Naive thymus-derived CD4-positive, alpha-beta T cell (primary cell): ENCODE measurements around the gene PRDM1. TPM values are rescaled to one million over a fixed set of nuclear protein-coding genes. Genes with fewer than 3 reads are reported as not detected.
"Not testable (repeated sequence)": the region's sequence is repeated elsewhere in the genome, so short reads cannot be mapped to it uniquely, and the experiment has no call there.

ENCODE experiments used
- ATAC-seq: fragments of 150-1000 bp; cut with Tn5 transposase; 2 replicates; pipeline ENCODE4 v1.10.0; 2021; ENCODE audit warnings: mild to moderate bottlenecking, moderate library complexity
- CTCF ChIA-PET: fragments of 350-600 bp; sonication (Branson Sonifier 250); formaldehyde crosslinking; loops from one replicate; lab custom pipeline; 2021; ENCODE audit warnings: antibody characterized with exemption; lab: Charles Lee
- POLR2A ChIA-PET: fragments of 350-600 bp; sonication (Branson Sonifier 250); formaldehyde crosslinking; loops from one replicate; lab custom pipeline; 2021; ENCODE audit warnings: antibody characterized with exemption, inconsistent platforms; lab: Charles Lee
- DNase-seq, 9 donors: peaks; one replicate each; pipeline versions ENCODE4 v3.0.0 to v3.0.0-alpha.2; 2020 to 2022; ENCODE audit warnings: mixed read lengths in 1 of 9
- H3K27ac ChIP-seq: one replicate; pipeline ENCODE4 v1.7.0; 2013; ENCODE audit warnings: mild to moderate bottlenecking, low read depth, low read length, moderate library complexity
- H3K27me3 ChIP-seq, 2 donors: one replicate each; pipeline ENCODE4 v1.7.0; 2013; ENCODE audit warnings: low read length in 2 of 2, mild to moderate bottlenecking in 2 of 2, moderate library complexity in 2 of 2; ENCODE audit not compliant: control insufficient read depth in 2 of 2, insufficient read depth in 2 of 2
- H3K36me3 ChIP-seq, 3 experiments: 1 replicate in 2 of 3; 2 replicates in 1 of 3; pipeline ENCODE4 v1.7.0; 2013; ENCODE audit warnings: low read length in 3 of 3, mild to moderate bottlenecking in 3 of 3, moderate library complexity in 1 of 3; ENCODE audit not compliant: insufficient read depth in 3 of 3, control insufficient read depth in 2 of 3
- H3K4me1 ChIP-seq, 2 donors: one replicate each; pipeline ENCODE4 v1.7.0; 2013; ENCODE audit warnings: low read length in 2 of 2, mild to moderate bottlenecking in 2 of 2, moderate library complexity in 1 of 2; ENCODE audit not compliant: control insufficient read depth in 2 of 2, insufficient read depth in 2 of 2
- H3K4me3 ChIP-seq: 2 replicates; pipeline ENCODE4 v1.7.0; 2013; ENCODE audit warnings: mild to moderate bottlenecking, low read length
- H3K9me3 ChIP-seq, 3 experiments: 1 replicate in 2 of 3; 2 replicates in 1 of 3; pipeline ENCODE4 v1.7.0; 2013; ENCODE audit warnings: low read length in 3 of 3; ENCODE audit not compliant: control insufficient read depth in 2 of 3
- H3K27ac Mint-ChIP-seq, 9 donors: one replicate each; pipeline ENCODE4 v1.8.0; 2020 to 2022; ENCODE audit warnings: mixed read lengths in 9 of 9, mild to moderate bottlenecking in 8 of 9, moderate library complexity in 5 of 9, inconsistent platforms in 2 of 9
- H3K27me3 Mint-ChIP-seq, 5 donors: one replicate each; pipeline ENCODE4 v1.8.0; 2021 to 2022; ENCODE audit warnings: mixed read lengths in 5 of 5, mild to moderate bottlenecking in 1 of 5
- H3K36me3 Mint-ChIP-seq, 5 donors: one replicate each; pipeline ENCODE4 v1.8.0; 2020 to 2022; ENCODE audit warnings: mixed read lengths in 5 of 5, mild to moderate bottlenecking in 3 of 5, inconsistent platforms in 1 of 5
- H3K4me1 Mint-ChIP-seq, 7 donors: one replicate each; pipeline ENCODE4 v1.8.0; 2020 to 2022; ENCODE audit warnings: mixed read lengths in 7 of 7, mild to moderate bottlenecking in 3 of 7, inconsistent platforms in 1 of 7
- H3K4me3 Mint-ChIP-seq, 10 donors: one replicate each; pipeline ENCODE4 v1.8.0; 2020 to 2022; ENCODE audit warnings: mild to moderate bottlenecking in 10 of 10, mixed read lengths in 10 of 10, moderate library complexity in 6 of 10, inconsistent platforms in 2 of 10
- H3K9me3 Mint-ChIP-seq, 11 donors: one replicate each; pipeline ENCODE4 v1.8.0; 2020 to 2022; ENCODE audit warnings: mixed read lengths in 11 of 11, mild to moderate bottlenecking in 4 of 11, inconsistent platforms in 1 of 11, moderate library complexity in 1 of 11
- intact Hi-C, 2 donors: fragments of 100-400 bp; cut with micrococcal nuclease; formaldehyde crosslinking; loops; one replicate each; pipeline ENCODE4 v1.15.1; 2023
- polyA plus RNA-seq, 2 donors: library from polyadenylated mRNA; unstranded; fragments of 300-500 nt; fragmentation: Illumina TruSeq; gene quantifications; one replicate each; pipeline ENCODE4 v1.2.3, GENCODE V29; 2021
- total RNA-seq, 6 experiments: library from RNA in 5 of 6; stranded (reverse) in 5 of 6; gene quantifications; 1 replicate in 5 of 6; 2 replicates in 1 of 6; pipeline ENCODE4 v1.2.3 and lab custom pipeline; 2021 to 2026

PRDM1 gene
- total and polyA plus RNA-seq, 7 experiments from 2014 or later: 2.0 to 64.1 (median 5.6) TPM

DNA sequence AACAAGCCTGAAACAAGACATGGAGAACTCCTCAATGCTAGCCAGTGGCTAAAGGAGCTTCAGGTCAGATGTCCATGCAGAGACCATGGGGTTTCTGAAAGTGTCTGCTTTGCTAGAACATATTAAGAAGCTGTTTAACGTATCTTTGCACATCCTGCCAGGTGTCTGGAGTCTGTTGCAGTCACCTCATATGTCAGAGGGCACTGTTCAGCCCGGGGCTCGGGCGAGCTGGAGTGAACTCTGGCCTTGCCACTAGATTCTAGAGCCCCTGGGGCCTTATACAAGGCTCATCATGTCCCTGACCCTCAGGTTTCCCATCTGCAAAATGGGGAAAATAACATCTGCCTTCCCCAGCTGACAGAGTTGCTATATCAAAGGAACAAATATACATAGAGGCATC lies 59.0 kb downstream of the PRDM1 start:
- no peak for DNase-seq
- no peak for ATAC-seq
- Histone ChIP-seq H3K9me3 (no peaks in the 10 kb centered on the region), H3K27ac (no peak overlapping the region), H3K27me3 (no peaks in the 10 kb centered on the region), H3K4me1 (peaks cover 23 to 47% of the 10 kb centered on the region in 2 donors), H3K4me3 (no peak overlapping the region), H3K36me3 (no peaks in the 10 kb centered on the region)
- H3K27me3 Mint-ChIP-seq: no peaks in the 10 kb centered on the region
- intact Hi-C loops: no loop called here
- peaks cover 0 to 3% (median 0%) of the 10 kb centered on the region in 5 donors for H3K36me3 Mint-ChIP-seq
- H3K9me3 Mint-ChIP-seq: no peaks in the 10 kb centered on the region
- no peak overlapping the region for H3K27ac Mint-ChIP-seq
- H3K4me1 Mint-ChIP-seq: peaks cover 20 to 82% (median 40%) of the 10 kb centered on the region in 7 donors
- ChIA-PET CTCF (no interaction called here), POLR2A (no interaction called here)
- H3K4me3 Mint-ChIP-seq: no peak overlapping the region

GRCh38 chr6:106145741-106146227 lies 59.6 kb downstream of the PRDM1 start:
- POLR2A ChIA-PET: no interaction called here
- no peak overlapping the region for H3K27ac ChIP-seq
- no peaks in the 10 kb centered on the region for H3K9me3 ChIP-seq
- Mint-ChIP-seq H3K4me1 (peaks cover 16 to 75% (median 38%) of the 10 kb centered on the region in 7 donors), H3K27me3 (no peaks in the 10 kb centered on the region), H3K36me3 (peaks cover 0 to 3% (median 0%) of the 10 kb centered on the region in 5 donors), H3K27ac (peak overlapping the region in 1 of 9 donors; percentile 25), H3K9me3 (no peaks in the 10 kb centered on the region), H3K4me3 (no peak overlapping the region)
- peaks cover 23 to 47% of the 10 kb centered on the region in 2 donors for H3K4me1 ChIP-seq
- H3K27me3 ChIP-seq: no peaks in the 10 kb centered on the region
- DNase-seq (peak in 1 of 9 donors; percentile 29), ATAC-seq (no peak)
- H3K36me3 ChIP-seq: no peaks in the 10 kb centered on the region
- CTCF ChIA-PET: no interaction called here
- no peak overlapping the region for H3K4me3 ChIP-seq
- intact Hi-C loops: no loop called here

DNA sequence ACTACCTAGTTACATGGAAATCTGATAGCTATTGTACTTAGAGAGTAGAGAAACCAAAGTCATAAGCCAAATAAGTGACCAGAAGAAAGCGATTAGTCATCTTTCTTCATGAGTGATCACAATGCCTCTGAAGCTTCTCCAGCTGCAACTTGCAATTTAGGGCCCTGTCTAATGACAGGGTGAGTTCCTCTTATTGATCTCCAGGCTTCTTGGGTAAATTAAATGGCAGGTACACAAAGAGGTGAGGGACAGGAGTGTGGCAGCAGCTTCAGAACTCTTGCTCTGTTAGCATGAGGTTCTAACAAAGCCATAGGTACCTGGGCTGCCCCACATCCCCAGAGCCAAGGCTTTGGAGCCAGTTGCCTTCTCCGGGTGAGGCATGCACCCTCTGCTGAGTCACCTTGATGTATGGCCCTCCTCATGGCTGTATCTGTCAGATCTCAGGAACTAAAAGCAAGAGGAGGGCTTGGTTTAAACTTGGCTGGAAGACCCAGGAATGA lies 60.8 kb downstream of the PRDM1 start:
- DNase-seq (no peak), ATAC-seq (no peak)
- no peak overlapping the region for H3K4me3 Mint-ChIP-seq
- ChIA-PET CTCF (no interaction called here), POLR2A (no interaction called here)
- no peaks in the 10 kb centered on the region for H3K27me3 ChIP-seq
- no peak overlapping the region for H3K27ac ChIP-seq
- H3K36me3 Mint-ChIP-seq: peaks cover 0 to 6% (median 0%) of the 10 kb centered on the region in 5 donors
- H3K9me3 ChIP-seq: no peaks in the 10 kb centered on the region
- H3K4me1 ChIP-seq: peaks cover 15 to 38% of the 10 kb centered on the region in 2 donors
- H3K36me3 ChIP-seq: no peaks in the 10 kb centered on the region
- H3K27ac Mint-ChIP-seq: peak overlapping the region in 1 of 9 donors; percentile 16
- H3K4me1 Mint-ChIP-seq: peaks cover 8 to 69% (median 28%) of the 10 kb centered on the region in 7 donors
- H3K27me3 Mint-ChIP-seq: no peaks in the 10 kb centered on the region
- no peak overlapping the region for H3K4me3 ChIP-seq
- H3K9me3 Mint-ChIP-seq: peaks cover 0 to 4% (median 0%) of the 10 kb centered on the region in 11 donors
- intact Hi-C loops: no loop called here

GRCh38 chr6:106147476-106147875 lies 61.3 kb downstream of the PRDM1 start:
- Histone ChIP-seq H3K9me3 (no peaks in the 10 kb centered on the region), H3K4me1 (peaks cover 10 to 32% of the 10 kb centered on the region in 2 donors), H3K4me3 (no peak overlapping the region), H3K36me3 (no peaks in the 10 kb centered on the region), H3K27me3 (no peaks in the 10 kb centered on the region), H3K27ac (no peak overlapping the region)
- no peak overlapping the region for H3K27ac Mint-ChIP-seq
- H3K4me1 Mint-ChIP-seq: peaks cover 3 to 63% (median 23%) of the 10 kb centered on the region in 7 donors
- H3K27me3 Mint-ChIP-seq: no peaks in the 10 kb centered on the region
- peaks cover 0 to 8% (median 0%) of the 10 kb centered on the region in 11 donors for H3K9me3 Mint-ChIP-seq
- POLR2A ChIA-PET: no interaction called here
- ATAC-seq (no peak), DNase-seq (no peak)
- H3K36me3 Mint-ChIP-seq: peaks cover 0 to 10% (median 0%) of the 10 kb centered on the region in 5 donors
- intact Hi-C loops: no loop called here
- H3K4me3 Mint-ChIP-seq: no peak overlapping the region
- CTCF ChIA-PET: no interaction called here

DNA sequence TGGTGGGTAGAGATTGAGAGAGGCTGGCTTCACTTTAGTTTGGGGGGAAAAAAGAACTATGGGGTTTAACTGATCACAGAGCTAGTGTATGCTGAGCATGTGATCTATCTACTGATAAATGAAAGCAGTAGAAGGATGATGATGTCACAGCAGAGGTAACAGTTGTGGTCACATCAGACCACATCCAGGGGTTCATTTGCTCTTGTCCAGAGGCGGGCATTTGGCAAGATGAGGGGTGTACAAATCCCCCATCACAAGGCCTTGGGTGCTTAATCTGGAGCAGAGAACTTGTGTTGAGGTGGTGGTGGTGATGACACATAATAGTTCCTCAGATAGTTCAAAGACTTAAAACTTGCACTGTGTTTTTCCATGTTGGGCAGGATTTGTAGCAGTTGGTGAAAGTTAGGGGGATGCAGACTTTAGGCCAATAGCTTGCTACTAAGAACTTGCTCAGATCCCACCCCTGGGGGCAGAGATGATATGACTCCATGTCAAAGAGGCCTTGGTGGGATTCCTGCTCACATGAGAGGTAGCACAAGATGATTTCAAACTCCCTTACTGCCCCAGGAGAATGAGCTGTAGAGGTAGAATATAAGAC lies 63.4 kb downstream of the PRDM1 start:
- no peaks in the 10 kb centered on the region for H3K27me3 Mint-ChIP-seq
- H3K36me3 ChIP-seq: no peaks in the 10 kb centered on the region
- peaks cover 0 to 11% (median 0%) of the 10 kb centered on the region in 11 donors for H3K9me3 Mint-ChIP-seq
- DNase-seq (peak in 2 of 9 donors; percentile 7 to 15), ATAC-seq (peak; percentile 67)
- no peak overlapping the region for H3K27ac ChIP-seq
- ChIA-PET POLR2A (no interaction called here), CTCF (no interaction called here)
- H3K4me1 ChIP-seq: peaks cover 0 to 24% of the 10 kb centered on the region in 2 donors
- H3K36me3 Mint-ChIP-seq: peaks cover 0 to 12% (median 0%) of the 10 kb centered on the region in 5 donors
- peak overlapping the region in 1 of 10 donors; percentile 18 for H3K4me3 Mint-ChIP-seq
- no peak overlapping the region for H3K4me3 ChIP-seq
- H3K27ac Mint-ChIP-seq: peak overlapping the region in 7 of 9 donors; percentile 2 to 65 (median 44)
- H3K27me3 ChIP-seq: no peaks in the 10 kb centered on the region
- intact Hi-C loops: loop anchor here in 1 of 2 donors (1.0 kb wide), 1 partner anchor 15 kb away; no protein-coding TSS in a partner anchor
- H3K4me1 Mint-ChIP-seq: peaks cover 0 to 48% (median 10%) of the 10 kb centered on the region in 7 donors
- no peaks in the 10 kb centered on the region for H3K9me3 ChIP-seq

DNA sequence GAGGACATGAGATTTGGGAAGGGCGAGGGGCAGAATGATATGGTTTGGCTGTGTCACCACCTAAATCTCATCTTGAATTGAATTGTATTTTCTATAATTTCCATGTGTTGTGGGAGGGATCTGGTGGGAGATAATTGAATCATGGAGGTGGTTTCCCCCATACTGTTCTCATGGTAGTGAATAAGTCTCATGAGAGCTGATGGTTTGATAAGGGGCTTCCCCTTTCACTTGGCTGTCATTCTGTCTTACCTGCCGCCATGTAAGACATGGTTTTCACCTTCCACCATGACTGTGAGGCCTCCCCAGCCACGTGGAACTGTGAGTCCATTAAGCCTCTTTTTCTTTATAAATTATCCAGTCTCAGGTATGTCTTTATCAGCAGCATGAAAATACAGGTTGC lies 66.3 kb downstream of the PRDM1 start:
- CTCF ChIA-PET, H3K27ac Mint-ChIP-seq, H3K4me3 ChIP-seq, POLR2A ChIA-PET, H3K36me3 ChIP-seq, H3K27me3 Mint-ChIP-seq, H3K27ac ChIP-seq, DNase-seq, H3K27me3 ChIP-seq, H3K9me3 ChIP-seq, ATAC-seq, intact Hi-C loops, H3K4me3 Mint-ChIP-seq: not testable (repeated sequence)
- Mint-ChIP-seq H3K4me1 (peaks cover 0 to 39% (median 10%) of the 10 kb centered on the region in 7 donors), H3K36me3 (peaks cover 0 to 12% (median 0%) of the 10 kb centered on the region in 5 donors), H3K9me3 (peaks cover 0 to 11% (median 0%) of the 10 kb centered on the region in 11 donors)
- H3K4me1 ChIP-seq: peaks cover 0 to 12% of the 10 kb centered on the region in 2 donors
